Smooth muscle cell (in vitro differentiated cells): ENCODE measurements around the gene ACSF2. TPM values are rescaled to one million over a fixed set of nuclear protein-coding genes. Genes with fewer than 3 reads are reported as not detected.

Experiments used
- DNase-seq: peaks from one replicate; lab custom pipeline; 2025; ENCODE audit not compliant: unreplicated experiment; lab: John Stamatoyannopoulos, UW
- H2AFZ ChIP-seq: fragments of 200-600 bp; sonication (generic); 2 replicates; pipeline ENCODE4 v1.6.0; 2016; ENCODE audit warnings: antibody characterized with exemption, low read depth, mild to moderate bottlenecking
- H3F3A ChIP-seq: fragments of 200-600 bp; sonication (generic); 2 replicates; pipeline ENCODE4 v1.6.0; 2017; ENCODE audit warnings: antibody characterized with exemption, low read depth
- H3K27ac ChIP-seq: fragments of 200-600 bp; sonication (generic); 2 replicates; pipeline ENCODE4 v1.5.1; 2016; ENCODE audit warnings: low read depth, mild to moderate bottlenecking
- H3K27me3 ChIP-seq: fragments of 200-600 bp; sonication (generic); 2 replicates; pipeline ENCODE4 v1.6.1; 2016; ENCODE audit warnings: low read depth, mild to moderate bottlenecking
- H3K36me3 ChIP-seq: fragments of 200-600 bp; sonication (generic); 2 replicates; pipeline ENCODE4 v1.5.1; 2016; ENCODE audit warnings: low read depth
- H3K4me1 ChIP-seq: fragments of 200-600 bp; sonication (generic); 2 replicates; pipeline ENCODE4 v1.5.1; 2016; ENCODE audit warnings: low read depth
- H3K4me2 ChIP-seq: fragments of 200-600 bp; sonication (generic); 2 replicates; pipeline ENCODE4 v1.6.0; 2016; ENCODE audit warnings: mild to moderate bottlenecking
- H3K4me3 ChIP-seq: fragments of 200-600 bp; sonication (generic); 2 replicates; pipeline ENCODE4 v1.5.1; 2016; ENCODE audit warnings: mild to moderate bottlenecking
- H3K79me2 ChIP-seq: fragments of 200-600 bp; sonication (generic); 2 replicates; pipeline ENCODE4 v1.6.0; 2016; ENCODE audit warnings: low read depth, mild to moderate bottlenecking
- H3K9ac ChIP-seq: fragments of 200-600 bp; sonication (generic); 2 replicates; pipeline ENCODE4 v1.6.0; 2016; ENCODE audit warnings: low read depth
- H3K9me3 ChIP-seq: fragments of 200-600 bp; sonication (generic); replicated peaks from 2 replicates; pipeline ENCODE4 v1.5.1; 2016; ENCODE audit warnings: low read depth
- H4K20me1 ChIP-seq: fragments of 200-600 bp; sonication (generic); 2 replicates; pipeline ENCODE4 v1.6.0; 2016; ENCODE audit warnings: low read depth
- WGBS: methylation state at CpG from one replicate; pipeline ENCODE4 v1.1.7; 2016; ENCODE audit warnings: low lambda C conversion rate; 5-methylcytosine and 5-hydroxymethylcytosine counted together
- polyA plus RNA-seq: library from polyadenylated mRNA; unstranded; fragments of >200 nt; fragmentation: Nextera tagmentation; extraction: Ambion mirVana; gene quantifications from 2 replicates; pipeline ENCODE4 v1.2.1, GENCODE V29; 2016
- total RNA-seq: library from RNA; depleted of rRNA; stranded (reverse); fragments of >200 nt; gene quantifications from 2 replicates; pipeline ENCODE4 v1.2.3, GENCODE V29; 2014
- TF ChIP-seq, protein P1 (sequence below): fragments of 200-600 bp; sonication (generic); IDR thresholded peaks from 2 replicates; pipeline ENCODE4 v1.5.1; 2017; ENCODE audit warnings: borderline replicate concordance, mild to moderate bottlenecking, antibody characterized with exemption; ENCODE audit not compliant: insufficient read depth, poor library complexity, severe bottlenecking

Gene ACSF2
- total and polyA plus RNA-seq, 2 experiments from 2014 or later, result 13.7 to 16.8 TPM

DNA sequence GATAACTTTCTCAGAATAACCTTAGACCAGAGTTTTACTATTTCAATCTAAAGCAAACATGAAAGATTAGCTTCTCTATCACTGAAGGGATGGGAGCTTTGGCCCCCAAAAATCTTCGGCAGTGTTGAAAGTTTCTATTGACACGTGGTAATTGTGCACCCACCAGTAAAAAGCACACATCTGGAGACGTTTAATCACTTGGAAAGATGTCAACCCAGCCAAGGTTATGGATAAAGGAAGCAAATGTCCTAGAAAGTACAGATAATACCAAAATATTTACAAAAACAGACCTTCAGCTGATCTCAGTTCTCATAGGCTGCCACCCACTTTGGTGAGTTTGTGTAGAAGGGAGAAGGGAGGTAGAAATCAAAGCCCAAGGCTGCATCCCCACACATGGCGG lies 87.5 kb downstream of the ACSF2 start:
- WGBS, result 91% methylated on average over 4 of the region's 4 CpGs
- DNase-seq, result no peak
- Histone ChIP-seq H3K4me3 (no peak overlapping the region), H4K20me1 (no peaks in the 10 kb centered on the region), H3K79me2 (no peaks in the 10 kb centered on the region), H3F3A (peaks cover 13% of the 10 kb centered on the region), H3K27ac (no peak overlapping the region), H3K9ac (no peak overlapping the region), H2AFZ (no peak overlapping the region), H3K36me3 (no peaks in the 10 kb centered on the region), H3K4me1 (peaks cover 14% of the 10 kb centered on the region), H3K9me3 (no peaks in the 10 kb centered on the region), H3K27me3 (no peaks in the 10 kb centered on the region), H3K4me2 (no peak overlapping the region)
- TF ChIP-seq, protein P1, sequence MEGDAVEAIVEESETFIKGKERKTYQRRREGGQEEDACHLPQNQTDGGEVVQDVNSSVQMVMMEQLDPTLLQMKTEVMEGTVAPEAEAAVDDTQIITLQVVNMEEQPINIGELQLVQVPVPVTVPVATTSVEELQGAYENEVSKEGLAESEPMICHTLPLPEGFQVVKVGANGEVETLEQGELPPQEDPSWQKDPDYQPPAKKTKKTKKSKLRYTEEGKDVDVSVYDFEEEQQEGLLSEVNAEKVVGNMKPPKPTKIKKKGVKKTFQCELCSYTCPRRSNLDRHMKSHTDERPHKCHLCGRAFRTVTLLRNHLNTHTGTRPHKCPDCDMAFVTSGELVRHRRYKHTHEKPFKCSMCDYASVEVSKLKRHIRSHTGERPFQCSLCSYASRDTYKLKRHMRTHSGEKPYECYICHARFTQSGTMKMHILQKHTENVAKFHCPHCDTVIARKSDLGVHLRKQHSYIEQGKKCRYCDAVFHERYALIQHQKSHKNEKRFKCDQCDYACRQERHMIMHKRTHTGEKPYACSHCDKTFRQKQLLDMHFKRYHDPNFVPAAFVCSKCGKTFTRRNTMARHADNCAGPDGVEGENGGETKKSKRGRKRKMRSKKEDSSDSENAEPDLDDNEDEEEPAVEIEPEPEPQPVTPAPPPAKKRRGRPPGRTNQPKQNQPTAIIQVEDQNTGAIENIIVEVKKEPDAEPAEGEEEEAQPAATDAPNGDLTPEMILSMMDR, result no peak

DNA sequence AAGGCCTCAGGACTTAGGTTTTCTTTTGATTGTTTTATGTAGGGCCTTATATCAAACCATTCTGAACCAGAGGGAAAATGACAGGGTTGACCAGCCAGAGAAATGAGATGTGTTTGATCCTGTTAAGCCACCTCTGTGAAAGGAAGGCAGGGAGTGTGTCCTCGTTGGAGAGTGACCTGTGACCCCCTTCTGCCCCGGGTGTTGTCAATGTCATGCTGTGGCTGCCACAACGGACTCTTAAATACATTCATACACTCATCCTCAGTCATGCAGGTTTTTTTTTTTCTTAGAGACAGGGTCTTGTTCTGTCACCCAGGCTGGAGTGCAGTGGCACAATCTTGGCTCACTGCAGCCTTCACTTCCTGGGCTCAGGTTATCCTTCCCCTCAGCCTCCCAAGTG lies 88.4 kb downstream of the ACSF2 start:
- H3K36me3 ChIP-seq, result no peaks in the 10 kb centered on the region
- no peak for DNase-seq
- H2AFZ ChIP-seq, result no peak overlapping the region
- H3K9ac ChIP-seq, result no peak overlapping the region
- peaks cover 6% of the 10 kb centered on the region for H3K4me1 ChIP-seq
- no peaks in the 10 kb centered on the region for H3K9me3 ChIP-seq
- H3K79me2 ChIP-seq, result no peaks in the 10 kb centered on the region
- H3K4me2 ChIP-seq, result no peak overlapping the region
- no peak overlapping the region for H3K4me3 ChIP-seq
- H3K27me3 ChIP-seq, result no peaks in the 10 kb centered on the region
- H3K27ac ChIP-seq, result no peak overlapping the region
- H4K20me1 ChIP-seq, result no peaks in the 10 kb centered on the region
- H3F3A ChIP-seq, result peaks cover 6% of the 10 kb centered on the region
- TF ChIP-seq, protein P1, result no peak
- WGBS, result 81% methylated on average over 3 of the region's 3 CpGs

DNA sequence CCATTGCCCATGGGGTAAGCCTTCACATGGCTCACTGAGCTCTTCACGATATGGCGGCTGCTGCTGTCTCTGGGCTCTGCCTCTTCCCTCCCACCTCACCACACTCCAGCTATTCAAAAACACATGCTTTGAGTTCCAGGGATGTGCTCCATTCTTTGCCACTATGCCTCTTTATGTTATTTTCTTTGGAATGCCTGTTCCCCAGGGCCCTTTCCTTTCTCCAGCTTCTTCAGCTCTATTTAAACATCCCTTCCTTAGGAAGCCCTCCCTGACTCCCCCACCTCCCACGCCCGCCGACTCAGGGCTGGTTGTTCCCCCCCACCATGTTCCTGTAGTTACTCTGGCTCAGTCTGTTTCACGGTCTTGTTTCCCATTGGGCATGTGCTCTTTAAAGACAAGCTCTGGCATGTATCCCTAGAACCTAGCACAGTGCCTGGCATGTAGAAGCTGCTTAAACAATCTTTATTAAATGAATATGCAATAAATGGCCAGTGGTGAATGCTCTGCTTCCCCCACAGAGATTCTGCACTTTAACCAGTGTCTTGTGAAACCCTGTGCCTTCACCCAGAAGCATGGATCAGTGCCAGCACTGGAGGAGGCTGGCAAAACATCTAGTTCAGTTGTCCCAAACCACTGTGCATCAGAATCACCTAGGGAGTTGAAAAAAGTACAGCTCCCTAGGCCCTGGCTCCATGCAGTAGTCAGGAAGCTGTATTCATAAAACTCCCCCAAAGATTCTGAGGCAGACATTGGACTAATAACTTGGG lies 89.1 kb downstream of the ACSF2 start:
- Histone ChIP-seq H3K4me3 (no peak overlapping the region), H2AFZ (no peak overlapping the region), H3K9ac (no peak overlapping the region), H3K9me3 (no peaks in the 10 kb centered on the region), H3K4me2 (no peak overlapping the region), H3K4me1 (peaks cover 6% of the 10 kb centered on the region), H3K27me3 (no peaks in the 10 kb centered on the region), H3K79me2 (no peaks in the 10 kb centered on the region), H3K27ac (no peak overlapping the region), H3F3A (no peaks in the 10 kb centered on the region), H3K36me3 (no peaks in the 10 kb centered on the region), H4K20me1 (no peaks in the 10 kb centered on the region)
- WGBS, result 75% methylated on average over 6 of the region's 6 CpGs
- TF ChIP-seq, protein P1, result no peak
- DNase-seq, result no peak

DNA sequence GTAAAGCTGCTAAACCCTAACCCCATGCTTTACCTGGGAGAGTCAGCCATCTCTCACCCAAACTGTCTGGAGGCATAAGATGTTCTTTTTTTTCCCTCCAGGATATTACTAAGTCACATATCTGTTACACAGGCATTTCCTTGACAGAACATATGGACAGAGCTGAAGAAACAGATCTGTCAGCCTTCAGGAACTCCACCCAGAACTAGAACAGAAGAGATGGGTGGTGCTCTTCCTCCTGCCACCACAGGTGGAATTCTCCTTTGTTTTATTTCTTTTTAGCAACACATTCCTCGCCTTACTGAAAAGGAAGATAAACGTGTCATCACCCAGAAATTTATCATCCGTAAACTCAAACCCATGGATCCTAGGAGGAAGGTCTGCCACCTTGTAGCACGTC lies 91.0 kb downstream of the ACSF2 start:
- no peak overlapping the region for H3K4me3 ChIP-seq
- TF ChIP-seq, protein P1, result no peak
- no peak overlapping the region for H3K4me2 ChIP-seq
- H3K9me3 ChIP-seq, result no peaks in the 10 kb centered on the region
- no peak overlapping the region for H3K27ac ChIP-seq
- peaks cover 6% of the 10 kb centered on the region for H3K4me1 ChIP-seq
- 80% methylated on average over 4 of the region's 4 CpGs for WGBS
- DNase-seq, result no peak
- H3K27me3 ChIP-seq, result no peaks in the 10 kb centered on the region
- no peak overlapping the region for H3K9ac ChIP-seq
- H2AFZ ChIP-seq, result no peak overlapping the region
- H3K79me2 ChIP-seq, result no peaks in the 10 kb centered on the region
- no peaks in the 10 kb centered on the region for H4K20me1 ChIP-seq
- no peaks in the 10 kb centered on the region for H3K36me3 ChIP-seq
- H3F3A ChIP-seq, result no peaks in the 10 kb centered on the region
